ENCODE results near the gene TBCD.

TBCD gene

DNA sequence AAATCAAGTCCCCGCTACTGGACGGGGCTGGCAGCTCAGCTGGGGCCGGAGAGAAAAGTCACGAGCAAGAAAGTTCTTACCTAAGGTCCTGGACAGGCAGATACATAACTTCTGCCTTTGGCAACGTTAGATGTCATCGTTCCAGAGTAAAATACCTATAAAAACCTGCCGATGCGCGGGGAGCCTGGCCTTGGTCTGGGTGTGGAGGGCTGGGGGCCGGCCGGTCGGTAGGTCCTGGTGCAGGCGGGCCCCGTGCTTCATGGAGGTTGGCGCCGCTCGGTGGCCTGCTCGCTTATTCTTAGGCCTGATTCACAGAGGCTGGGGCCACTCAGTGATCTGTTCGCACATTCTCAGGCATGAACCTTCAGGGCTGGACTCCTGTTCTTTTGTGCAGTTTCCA is 121.7 kb downstream of the TBCD start:
- peaks cover 0 to 38% of the 10 kb centered on the region in 2 experiments; a peak in 1 of 3 replicates for H3K36me3 ChIP-seq (ENCODE audit: control insufficient read depth in 2 of 2, insufficient read depth in 1 of 2, low read length in 2 of 2)
- no peak overlapping the region for H3K4me3 ChIP-seq (ENCODE audit: low read depth, low read length)
- no peaks in the 10 kb centered on the region for H3K9me3 ChIP-seq (ENCODE audit: control insufficient read depth, insufficient read depth, low read depth, low read length)
- TF ChIP-seq ZNF2 (tag by site-specific recombination; IDR thresholded peaks at IDR 0.05) (no peak), SCRT2 (tag by site-specific recombination; IDR thresholded peaks at IDR 0.05) (no peak), ZNF24 (tag by site-specific recombination; IDR thresholded peaks at IDR 0.05) (no peak)
- ChIA-PET CTCF (no interaction called here), POLR2A (no interaction called here)
- no peak overlapping the region for H3K27ac ChIP-seq (ENCODE audit: extremely low read depth, low read depth, low read length)
- H3K4me1 ChIP-seq (ENCODE audit: control insufficient read depth, insufficient read depth, low read length), result 0 out of 2 replicates have a peak, but pooled peaks cover 3% of the 10 kb centered on the region

DNA sequence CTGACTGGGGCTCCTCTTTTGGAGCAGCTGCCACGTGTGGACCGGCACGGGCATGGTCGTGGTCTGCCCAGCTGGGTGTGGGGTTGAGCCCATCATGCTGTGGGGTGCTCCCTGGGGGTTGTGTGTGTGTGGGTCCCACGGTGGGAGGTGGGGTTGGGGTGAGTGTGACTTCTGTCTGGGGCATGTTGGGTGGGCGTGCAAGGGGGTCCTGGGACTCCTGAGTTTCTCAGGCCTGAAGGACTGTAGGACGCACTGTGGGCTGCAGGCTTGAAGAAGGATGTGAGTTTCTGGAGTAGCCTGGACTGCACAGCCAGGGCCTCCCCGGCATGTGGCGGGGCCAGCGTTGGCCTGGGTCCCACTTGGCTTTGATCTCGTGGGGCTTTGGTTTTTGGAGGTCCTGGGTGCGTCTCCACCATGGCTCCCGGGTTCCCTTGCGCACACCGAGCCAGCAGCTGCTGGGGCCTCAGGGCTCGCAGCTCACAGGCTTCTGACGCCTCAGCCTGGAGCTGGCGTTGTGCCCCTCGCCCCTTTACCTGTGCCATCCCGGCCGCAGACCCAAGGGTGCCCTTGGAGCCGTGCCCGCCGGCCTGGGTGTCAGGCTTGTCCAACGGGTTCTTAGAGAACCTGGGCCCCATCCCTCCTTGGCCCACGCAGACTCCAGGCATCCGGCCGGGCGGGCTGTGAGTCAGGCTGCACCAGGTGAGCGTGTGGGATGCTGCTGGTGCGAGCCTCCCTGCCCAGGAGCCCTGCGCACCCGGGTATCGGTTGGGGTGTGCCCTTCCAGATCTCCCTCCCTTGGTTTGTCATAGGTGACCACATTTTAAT is 122.4 kb downstream of the TBCD start:
- Histone ChIP-seq H3K27ac (ENCODE audit: extremely low read depth, low read depth, low read length) (no peak overlapping the region), H3K36me3 (ENCODE audit: control insufficient read depth in 2 of 2, insufficient read depth in 1 of 2, low read length in 2 of 2) (peaks cover 0 to 42% of the 10 kb centered on the region in 2 experiments; a peak in 1 of 3 replicates)
- no peak for TF ChIP-seq YY1 (tag by site-specific recombination; IDR thresholded peaks at IDR 0.05)
- no peak for TF ChIP-seq ZBTB1 (tag by site-specific recombination; IDR thresholded peaks at IDR 0.05)
- TF ChIP-seq, protein P1, sequence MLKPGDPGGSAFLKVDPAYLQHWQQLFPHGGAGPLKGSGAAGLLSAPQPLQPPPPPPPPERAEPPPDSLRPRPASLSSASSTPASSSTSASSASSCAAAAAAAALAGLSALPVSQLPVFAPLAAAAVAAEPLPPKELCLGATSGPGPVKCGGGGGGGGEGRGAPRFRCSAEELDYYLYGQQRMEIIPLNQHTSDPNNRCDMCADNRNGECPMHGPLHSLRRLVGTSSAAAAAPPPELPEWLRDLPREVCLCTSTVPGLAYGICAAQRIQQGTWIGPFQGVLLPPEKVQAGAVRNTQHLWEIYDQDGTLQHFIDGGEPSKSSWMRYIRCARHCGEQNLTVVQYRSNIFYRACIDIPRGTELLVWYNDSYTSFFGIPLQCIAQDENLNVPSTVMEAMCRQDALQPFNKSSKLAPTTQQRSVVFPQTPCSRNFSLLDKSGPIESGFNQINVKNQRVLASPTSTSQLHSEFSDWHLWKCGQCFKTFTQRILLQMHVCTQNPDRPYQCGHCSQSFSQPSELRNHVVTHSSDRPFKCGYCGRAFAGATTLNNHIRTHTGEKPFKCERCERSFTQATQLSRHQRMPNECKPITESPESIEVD (tag by site-specific recombination; IDR thresholded peaks at IDR 0.05), result no peak
- no peak for TF ChIP-seq ZNF394 (tag by site-specific recombination; IDR thresholded peaks at IDR 0.05; ENCODE audit: borderline replicate concordance)
- no peak for TF ChIP-seq ZBTB21 (tag by site-specific recombination; IDR thresholded peaks at IDR 0.05)
- TF ChIP-seq ZNF175 (tag by site-specific recombination; IDR thresholded peaks at IDR 0.05), result no peak
- no peak for TF ChIP-seq BCL11A (tag by site-specific recombination; IDR thresholded peaks at IDR 0.05; ENCODE audit: low read depth)
- TF ChIP-seq ZNF202 (tag by site-specific recombination; IDR thresholded peaks at IDR 0.05; ENCODE audit: borderline replicate concordance), result no peak
- TF ChIP-seq ZSCAN16 (tag by site-specific recombination; IDR thresholded peaks at IDR 0.05), result no peak
- TF ChIP-seq ZFP3 (tag by site-specific recombination; IDR thresholded peaks at IDR 0.05; ENCODE audit: low read depth), result no peak
- TF ChIP-seq ZNF426 (tag by site-specific recombination; IDR thresholded peaks at IDR 0.05), result no peak
- no peak for TF ChIP-seq ZNF114 (tag by site-specific recombination; IDR thresholded peaks at IDR 0.05)
- TF ChIP-seq, protein P2, sequence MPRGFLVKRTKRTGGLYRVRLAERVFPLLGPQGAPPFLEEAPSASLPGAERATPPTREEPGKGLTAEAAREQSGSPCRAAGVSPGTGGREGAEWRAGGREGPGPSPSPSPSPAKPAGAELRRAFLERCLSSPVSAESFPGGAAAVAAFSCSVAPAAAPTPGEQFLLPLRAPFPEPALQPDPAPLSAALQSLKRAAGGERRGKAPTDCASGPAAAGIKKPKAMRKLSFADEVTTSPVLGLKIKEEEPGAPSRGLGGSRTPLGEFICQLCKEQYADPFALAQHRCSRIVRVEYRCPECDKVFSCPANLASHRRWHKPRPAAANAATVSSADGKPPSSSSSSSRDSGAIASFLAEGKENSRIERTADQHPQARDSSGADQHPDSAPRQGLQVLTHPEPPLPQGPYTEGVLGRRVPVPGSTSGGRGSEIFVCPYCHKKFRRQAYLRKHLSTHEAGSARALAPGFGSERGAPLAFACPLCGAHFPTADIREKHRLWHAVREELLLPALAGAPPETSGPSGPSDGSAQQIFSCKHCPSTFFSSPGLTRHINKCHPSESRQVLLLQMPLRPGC (tag by site-specific recombination; IDR thresholded peaks at IDR 0.05), result no peak
- no peak for TF ChIP-seq ZNF169 (tag by site-specific recombination; IDR thresholded peaks at IDR 0.05)
- no peak for TF ChIP-seq ZNF777 (tag by site-specific recombination; IDR thresholded peaks at IDR 0.05; ENCODE audit: borderline replicate concordance)
- TF ChIP-seq, protein P3, sequence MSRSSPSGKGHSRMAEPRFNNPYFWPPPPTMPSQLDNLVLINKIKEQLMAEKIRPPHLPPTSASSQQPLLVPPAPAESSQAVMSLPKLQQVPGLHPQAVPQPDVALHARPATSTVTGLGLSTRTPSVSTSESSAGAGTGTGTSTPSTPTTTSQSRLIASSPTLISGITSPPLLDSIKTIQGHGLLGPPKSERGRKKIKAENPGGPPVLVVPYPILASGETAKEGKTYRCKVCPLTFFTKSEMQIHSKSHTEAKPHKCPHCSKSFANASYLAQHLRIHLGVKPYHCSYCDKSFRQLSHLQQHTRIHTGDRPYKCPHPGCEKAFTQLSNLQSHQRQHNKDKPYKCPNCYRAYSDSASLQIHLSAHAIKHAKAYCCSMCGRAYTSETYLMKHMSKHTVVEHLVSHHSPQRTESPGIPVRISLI (tag by site-specific recombination; IDR thresholded peaks at IDR 0.05), result no peak
- TF ChIP-seq ZNF624 (tag by site-specific recombination; IDR thresholded peaks at IDR 0.05), result no peak
- no peak for TF ChIP-seq ZNF514 (tag by site-specific recombination; IDR thresholded peaks at IDR 0.05)
- no peak for TF ChIP-seq GLIS1 (tag by site-specific recombination; IDR thresholded peaks at IDR 0.05)
- TF ChIP-seq HOXD13 (CRISPR knock-in tag; IDR thresholded peaks at IDR 0.05; ENCODE audit: borderline replicate concordance), result no peak

More for the DNA sequence above, 122.4 kb downstream of the TBCD start:
- H3K4me1 ChIP-seq (ENCODE audit: control insufficient read depth, insufficient read depth, low read length), result 0 out of 2 replicates have a peak, but pooled peaks cover 3% of the 10 kb centered on the region
- ChIA-PET CTCF (interaction anchor here (0.9 to 1.1 kb wide), 2 partner anchors 13 to 40 kb away, joined by 3 to 6 read pairs; no protein-coding TSS in a partner anchor), POLR2A (no interaction called here)
- H3K9me3 ChIP-seq (ENCODE audit: control insufficient read depth, insufficient read depth, low read depth, low read length), result no peaks in the 10 kb centered on the region
- no peak overlapping the region for H3K4me3 ChIP-seq (ENCODE audit: low read depth, low read length)

All from HEK293 (cell line).